MCF 10A (cell line): ENCODE data around the gene LRRC74A. TPM values are rescaled to one million over a fixed set of nuclear protein-coding genes. Genes with fewer than 3 reads are reported as not detected.

ENCODE experiments used
- BruUV-seq: library from RNA; stranded (reverse); fragments of 400-500 nt; replicated peaks from 2 replicates; lab custom pipeline; 2021; lab: Mats Ljungman, UMichigan
- CTCF ChIA-PET: fragments of 300-600 bp; sonication (Branson Sonifier 250); formaldehyde crosslinking; extraction: SDS; loops from one replicate; lab custom pipeline; 2021; ENCODE audit warnings: antibody characterized with exemption, inconsistent platforms; lab: Yijun Ruan, JAX
- POLR2A ChIA-PET: fragments of 300-600, 350-650 bp; sonication (Branson Sonifier 250); formaldehyde crosslinking; extraction: SDS; loops from one replicate; lab custom pipeline; 2020; ENCODE audit warnings: antibody characterized with exemption, inconsistent platforms; lab: Yijun Ruan, JAX
- DNase-seq: peaks from one replicate; pipeline ENCODE4 v3.0.0-alpha.2; 2018; ENCODE audit not compliant: unreplicated experiment
- H3K27ac Mint-ChIP-seq: one replicate; pipeline ENCODE4 v1.8.0; 2022; ENCODE audit warnings: mild to moderate bottlenecking, low read depth, mixed read lengths; ENCODE audit not compliant: unreplicated experiment
- H3K27me3 Mint-ChIP-seq: one replicate; pipeline ENCODE4 v1.8.0; 2022; ENCODE audit warnings: mixed read lengths; ENCODE audit not compliant: insufficient read depth, unreplicated experiment
- H3K36me3 Mint-ChIP-seq: one replicate; pipeline ENCODE4 v1.8.0; 2022; ENCODE audit warnings: mild to moderate bottlenecking, moderate library complexity, mixed read lengths; ENCODE audit not compliant: insufficient read depth, unreplicated experiment
- H3K4me1 Mint-ChIP-seq: one replicate; pipeline ENCODE4 v1.8.0; 2022; ENCODE audit warnings: mixed read lengths; ENCODE audit not compliant: insufficient read depth, unreplicated experiment
- H3K4me3 Mint-ChIP-seq: one replicate; pipeline ENCODE4 v1.8.0; 2022; ENCODE audit warnings: mild to moderate bottlenecking, moderate library complexity, mixed read lengths; ENCODE audit not compliant: unreplicated experiment
- H3K9me3 Mint-ChIP-seq: one replicate; pipeline ENCODE4 v1.8.0; 2022; ENCODE audit warnings: mixed read lengths; ENCODE audit not compliant: unreplicated experiment
- CTCF ChIP-seq: fragments of 200-600 bp; IDR thresholded peaks from one replicate; pipeline ENCODE4 v1.8.0; 2022; ENCODE audit warnings: antibody characterized with exemption, mild to moderate bottlenecking; ENCODE audit not compliant: unreplicated experiment
- intact Hi-C: fragments of 100-400 bp; cut with micrococcal nuclease; formaldehyde crosslinking; loops from 2 replicates; pipeline ENCODE4 v1.14.1; 2022
- total RNA-seq: library from RNA; stranded (reverse); gene quantifications from 2 replicates; pipeline ENCODE4 v1.2.3, GENCODE V29; 2022

The LRRC74A gene
- total RNA-seq, 1 experiment from 2014 or later, result not detected

- no peak overlapping the region for H3K27ac Mint-ChIP-seq
- H3K36me3 Mint-ChIP-seq, result no peaks in the 10 kb centered on the region
- BruUV-seq, result no TSS peak
- TF ChIP-seq CTCF, result no peak
- intact Hi-C loops, result no loop called here
- H3K9me3 Mint-ChIP-seq, result no peaks in the 10 kb centered on the region
- no peaks in the 10 kb centered on the region for H3K4me1 Mint-ChIP-seq
- ChIA-PET CTCF (interaction anchor here (1.5 kb wide), 1 partner anchor 34 kb away, joined by 6 read pairs; no protein-coding TSS in a partner anchor), POLR2A (no interaction called here)
- H3K27me3 Mint-ChIP-seq, result peaks cover 34% of the 10 kb centered on the region
- DNase-seq, result no peak
- no peak overlapping the region for H3K4me3 Mint-ChIP-seq
Measured at GRCh38 chr14:76842414-76842813, 16.2 kb downstream of the LRRC74A start.

GRCh38 chr14:76844223-76844622, 18.0 kb downstream of the LRRC74A start:
- Mint-ChIP-seq H3K4me1 (peaks cover 6% of the 10 kb centered on the region), H3K9me3 (no peaks in the 10 kb centered on the region), H3K27me3 (peaks cover 15% of the 10 kb centered on the region), H3K36me3 (no peaks in the 10 kb centered on the region), H3K27ac (no peak overlapping the region), H3K4me3 (no peak overlapping the region)
- ChIA-PET POLR2A (no interaction called here), CTCF (interaction anchor here (0.7 to 1.1 kb wide), 2 partner anchors 11 to 73 kb away, joined by 3 to 4 read pairs; no protein-coding TSS in a partner anchor)
- intact Hi-C loops, result no loop called here
- peak; percentile 57 for DNase-seq
- no TSS peak for BruUV-seq
- TF ChIP-seq CTCF, result no peak

- CTCF ChIA-PET, result interaction anchor here (0.6 to 1.3 kb wide), 4 partner anchors 26 to 63 kb away, joined by 3 to 5 read pairs (median 3); no protein-coding TSS in a partner anchor
- no TSS peak for BruUV-seq
- Mint-ChIP-seq H3K4me3 (no peak overlapping the region), H3K9me3 (no peaks in the 10 kb centered on the region), H3K4me1 (peaks cover 6% of the 10 kb centered on the region), H3K27me3 (no peaks in the 10 kb centered on the region), H3K27ac (no peak overlapping the region), H3K36me3 (no peaks in the 10 kb centered on the region)
- DNase-seq, result no peak
- intact Hi-C loops, result no loop called here
- POLR2A ChIA-PET, result interaction anchor here (0.5 to 0.6 kb wide), 2 partner anchors 29 to 127 kb away, joined by 3 read pairs; no protein-coding TSS in a partner anchor
- TF ChIP-seq CTCF, result no peak
Measured at GRCh38 chr14:76846331-76847047, 20.3 kb downstream of the LRRC74A start.

GRCh38 chr14:76848879-76849278, 22.7 kb downstream of the LRRC74A start:
- no peak overlapping the region for H3K4me3 Mint-ChIP-seq
- no peak for TF ChIP-seq CTCF
- no peak for DNase-seq
- intact Hi-C loops, result no loop called here
- no peaks in the 10 kb centered on the region for H3K9me3 Mint-ChIP-seq
- H3K27ac Mint-ChIP-seq, result no peak overlapping the region
- BruUV-seq, result no TSS peak
- H3K36me3 Mint-ChIP-seq, result no peaks in the 10 kb centered on the region
- peaks cover 12% of the 10 kb centered on the region for H3K27me3 Mint-ChIP-seq
- POLR2A ChIA-PET, result no interaction called here
- H3K4me1 Mint-ChIP-seq, result peaks cover 6% of the 10 kb centered on the region
- CTCF ChIA-PET, result no interaction called here
